Measurements from ENCODE around the gene MTURN.

Gene MTURN

GRCh38 chr7:30175180-30175579, 40.4 kb downstream of the MTURN start:
- H3K27me3 ChIP-seq (ENCODE audit: control insufficient read depth, insufficient read depth, low read length) = peaks cover 5% of the 10 kb centered on the region
- H3K36me3 ChIP-seq (ENCODE audit: control insufficient read depth, low read depth, low read length) = no peaks in the 10 kb centered on the region
- no peaks in the 10 kb centered on the region for H3K9me3 ChIP-seq (ENCODE audit: control insufficient read depth, low read depth, low read length)
- H3K9ac ChIP-seq (ENCODE audit: low read length) = no peak overlapping the region
- H3K4me1 ChIP-seq (ENCODE audit: control insufficient read depth, low read depth, low read length) = peaks cover 5% of the 10 kb centered on the region
- no peak overlapping the region for H3K27ac ChIP-seq (ENCODE audit: low read length)
- H3K4me3 ChIP-seq (ENCODE audit: low read length) = no peak overlapping the region

- H3K36me3 ChIP-seq (ENCODE audit: control insufficient read depth, low read depth, low read length) = no peaks in the 10 kb centered on the region
- H3K4me1 ChIP-seq (ENCODE audit: control insufficient read depth, low read depth, low read length) = peaks cover 5% of the 10 kb centered on the region
- H3K27ac ChIP-seq (ENCODE audit: low read length) = no peak overlapping the region
- no peaks in the 10 kb centered on the region for H3K9me3 ChIP-seq (ENCODE audit: control insufficient read depth, low read depth, low read length)
- H3K27me3 ChIP-seq (ENCODE audit: control insufficient read depth, insufficient read depth, low read length) = no peaks in the 10 kb centered on the region
- H3K4me3 ChIP-seq (ENCODE audit: low read length) = no peak overlapping the region
- H3K9ac ChIP-seq (ENCODE audit: low read length) = no peak overlapping the region
Measured at GRCh38 chr7:30175636-30176147, 40.9 kb downstream of the MTURN start.

GRCh38 chr7:30176463-30177109, 41.8 kb downstream of the MTURN start:
- Histone ChIP-seq H3K4me3 (ENCODE audit: low read length) (no peak overlapping the region), H3K27ac (ENCODE audit: low read length) (no peak overlapping the region), H3K4me1 (ENCODE audit: control insufficient read depth, low read depth, low read length) (peaks cover 5% of the 10 kb centered on the region), H3K36me3 (ENCODE audit: control insufficient read depth, low read depth, low read length) (no peaks in the 10 kb centered on the region), H3K9ac (ENCODE audit: low read length) (no peak overlapping the region), H3K9me3 (ENCODE audit: control insufficient read depth, low read depth, low read length) (no peaks in the 10 kb centered on the region), H3K27me3 (ENCODE audit: control insufficient read depth, insufficient read depth, low read length) (no peaks in the 10 kb centered on the region)

- H3K9ac ChIP-seq (ENCODE audit: low read length) = no peak overlapping the region
- H3K4me1 ChIP-seq (ENCODE audit: control insufficient read depth, low read depth, low read length) = peaks cover 5% of the 10 kb centered on the region
- H3K36me3 ChIP-seq (ENCODE audit: control insufficient read depth, low read depth, low read length) = no peaks in the 10 kb centered on the region
- H3K27ac ChIP-seq (ENCODE audit: low read length) = no peak overlapping the region
- no peak overlapping the region for H3K4me3 ChIP-seq (ENCODE audit: low read length)
- H3K9me3 ChIP-seq (ENCODE audit: control insufficient read depth, low read depth, low read length) = no peaks in the 10 kb centered on the region
- H3K27me3 ChIP-seq (ENCODE audit: control insufficient read depth, insufficient read depth, low read length) = no peaks in the 10 kb centered on the region
Measured at GRCh38 chr7:30177186-30177585, 42.4 kb downstream of the MTURN start.

- H3K9ac ChIP-seq (ENCODE audit: low read length) = no peak overlapping the region
- H3K36me3 ChIP-seq (ENCODE audit: control insufficient read depth, low read depth, low read length) = no peaks in the 10 kb centered on the region
- no peak overlapping the region for H3K4me3 ChIP-seq (ENCODE audit: low read length)
- H3K27ac ChIP-seq (ENCODE audit: low read length) = no peak overlapping the region
- H3K9me3 ChIP-seq (ENCODE audit: control insufficient read depth, low read depth, low read length) = no peaks in the 10 kb centered on the region
- H3K4me1 ChIP-seq (ENCODE audit: control insufficient read depth, low read depth, low read length) = peaks cover 1% of the 10 kb centered on the region
- no peaks in the 10 kb centered on the region for H3K27me3 ChIP-seq (ENCODE audit: control insufficient read depth, insufficient read depth, low read length)
Measured at GRCh38 chr7:30177965-30178364, 43.2 kb downstream of the MTURN start.

GRCh38 chr7:30178748-30179436, 44.1 kb downstream of the MTURN start:
- no peak overlapping the region for H3K27ac ChIP-seq (ENCODE audit: low read length)
- H3K9ac ChIP-seq (ENCODE audit: low read length) = no peak overlapping the region
- H3K27me3 ChIP-seq (ENCODE audit: control insufficient read depth, insufficient read depth, low read length) = no peaks in the 10 kb centered on the region
- H3K4me1 ChIP-seq (ENCODE audit: control insufficient read depth, low read depth, low read length) = no peaks in the 10 kb centered on the region
- H3K9me3 ChIP-seq (ENCODE audit: control insufficient read depth, low read depth, low read length) = no peaks in the 10 kb centered on the region
- H3K4me3 ChIP-seq (ENCODE audit: low read length) = no peak overlapping the region
- H3K36me3 ChIP-seq (ENCODE audit: control insufficient read depth, low read depth, low read length) = no peaks in the 10 kb centered on the region

- no peaks in the 10 kb centered on the region for H3K9me3 ChIP-seq (ENCODE audit: control insufficient read depth, low read depth, low read length)
- no peaks in the 10 kb centered on the region for H3K27me3 ChIP-seq (ENCODE audit: control insufficient read depth, insufficient read depth, low read length)
- no peak overlapping the region for H3K27ac ChIP-seq (ENCODE audit: low read length)
- H3K9ac ChIP-seq (ENCODE audit: low read length) = no peak overlapping the region
- H3K4me3 ChIP-seq (ENCODE audit: low read length) = no peak overlapping the region
- no peaks in the 10 kb centered on the region for H3K36me3 ChIP-seq (ENCODE audit: control insufficient read depth, low read depth, low read length)
- H3K4me1 ChIP-seq (ENCODE audit: control insufficient read depth, low read depth, low read length) = no peaks in the 10 kb centered on the region
Measured at GRCh38 chr7:30180718-30181117, 45.9 kb downstream of the MTURN start.

- H3K9ac ChIP-seq (ENCODE audit: low read length) = no peak overlapping the region
- H3K36me3 ChIP-seq (ENCODE audit: control insufficient read depth, low read depth, low read length) = no peaks in the 10 kb centered on the region
- H3K4me3 ChIP-seq (ENCODE audit: low read length) = no peak overlapping the region
- H3K9me3 ChIP-seq (ENCODE audit: control insufficient read depth, low read depth, low read length) = no peaks in the 10 kb centered on the region
- H3K27ac ChIP-seq (ENCODE audit: low read length) = no peak overlapping the region
- H3K4me1 ChIP-seq (ENCODE audit: control insufficient read depth, low read depth, low read length) = no peaks in the 10 kb centered on the region
- no peaks in the 10 kb centered on the region for H3K27me3 ChIP-seq (ENCODE audit: control insufficient read depth, insufficient read depth, low read length)
Measured at GRCh38 chr7:30181211-30181610, 46.4 kb downstream of the MTURN start.

- Histone ChIP-seq H3K9me3 (ENCODE audit: control insufficient read depth, low read depth, low read length) (no peaks in the 10 kb centered on the region), H3K9ac (ENCODE audit: low read length) (no peak overlapping the region), H3K36me3 (ENCODE audit: control insufficient read depth, low read depth, low read length) (no peaks in the 10 kb centered on the region), H3K27me3 (ENCODE audit: control insufficient read depth, insufficient read depth, low read length) (no peaks in the 10 kb centered on the region), H3K4me3 (ENCODE audit: low read length) (no peak overlapping the region), H3K4me1 (ENCODE audit: control insufficient read depth, low read depth, low read length) (no peaks in the 10 kb centered on the region), H3K27ac (ENCODE audit: low read length) (no peak overlapping the region)
Measured at GRCh38 chr7:30181736-30182522, 47.1 kb downstream of the MTURN start.

GRCh38 chr7:30182814-30183213, 48.0 kb downstream of the MTURN start:
- H3K9ac ChIP-seq (ENCODE audit: low read length) = no peak overlapping the region
- H3K4me1 ChIP-seq (ENCODE audit: control insufficient read depth, low read depth, low read length) = no peaks in the 10 kb centered on the region
- no peaks in the 10 kb centered on the region for H3K9me3 ChIP-seq (ENCODE audit: control insufficient read depth, low read depth, low read length)
- H3K36me3 ChIP-seq (ENCODE audit: control insufficient read depth, low read depth, low read length) = no peaks in the 10 kb centered on the region
- H3K4me3 ChIP-seq (ENCODE audit: low read length) = no peak overlapping the region
- H3K27me3 ChIP-seq (ENCODE audit: control insufficient read depth, insufficient read depth, low read length) = no peaks in the 10 kb centered on the region
- H3K27ac ChIP-seq (ENCODE audit: low read length) = no peak overlapping the region

- no peak overlapping the region for H3K4me3 ChIP-seq (ENCODE audit: low read length)
- H3K9ac ChIP-seq (ENCODE audit: low read length) = no peak overlapping the region
- no peak overlapping the region for H3K27ac ChIP-seq (ENCODE audit: low read length)
- no peaks in the 10 kb centered on the region for H3K27me3 ChIP-seq (ENCODE audit: control insufficient read depth, insufficient read depth, low read length)
- H3K9me3 ChIP-seq (ENCODE audit: control insufficient read depth, low read depth, low read length) = no peaks in the 10 kb centered on the region
- H3K36me3 ChIP-seq (ENCODE audit: control insufficient read depth, low read depth, low read length) = no peaks in the 10 kb centered on the region
- H3K4me1 ChIP-seq (ENCODE audit: control insufficient read depth, low read depth, low read length) = no peaks in the 10 kb centered on the region
Measured at GRCh38 chr7:30183749-30184369, 49.1 kb downstream of the MTURN start.

Measured in iPS-18a (cell line).